ENCODE measurements around the gene ZNF778. TPM values are rescaled to one million over a fixed set of nuclear protein-coding genes. Genes with fewer than 3 reads are reported as not detected.

Gene ZNF778
- total RNA-seq, 1 experiment from 2014 or later = 19.5 TPM

DNA sequence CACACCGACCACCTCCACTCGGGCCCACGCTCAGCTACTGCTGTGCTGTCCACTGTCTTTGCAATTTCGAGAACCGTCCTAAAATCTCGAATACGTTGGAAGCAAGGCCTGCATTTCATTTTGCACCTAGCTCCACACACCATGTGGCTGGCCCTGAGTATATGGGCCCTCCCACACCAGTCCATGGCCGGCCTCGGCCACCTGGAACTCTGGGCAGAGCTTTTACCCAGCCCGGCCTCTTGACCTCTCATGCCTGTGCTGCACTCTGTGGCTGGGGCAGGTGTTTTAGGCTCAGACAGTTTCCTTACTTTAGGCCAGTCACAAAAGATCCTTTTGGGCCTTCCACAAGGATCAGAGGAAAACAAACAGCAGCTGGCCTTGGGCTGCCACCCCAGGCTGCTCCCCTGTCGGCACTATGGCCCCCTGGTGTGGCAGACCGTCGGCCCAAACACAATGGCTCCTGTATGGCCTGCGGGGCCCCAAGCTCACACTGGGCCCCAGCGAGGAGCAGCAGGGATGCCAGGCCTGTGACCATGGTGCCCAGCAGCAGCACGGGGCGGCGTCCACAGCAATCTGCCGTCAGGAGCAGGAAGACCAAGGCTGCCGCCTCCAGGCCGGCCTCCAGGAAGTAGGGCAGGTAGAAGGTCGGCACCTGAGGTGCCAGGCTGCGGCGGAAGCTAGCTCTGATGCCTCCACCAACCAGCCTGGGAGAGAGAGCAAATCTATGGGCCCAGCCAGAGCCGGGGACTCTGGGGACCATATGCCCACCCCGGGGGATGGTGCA, 19.7 kb upstream of the ZNF778 start:
- Histone ChIP-seq H3K9me2 (ENCODE audit: insufficient read depth) (no peaks in the 10 kb centered on the region), H3K4me3 (replicated peaks in 1 of 2; ENCODE audit: low read depth in 1 of 2, low read length in 2 of 2) (no peak overlapping the region), H3K9me3 (ENCODE audit: control insufficient read depth in 1 of 2, insufficient read depth in 1 of 2, low read depth in 1 of 2, low read length in 2 of 2) (no peaks in the 10 kb centered on the region), H4K20me1 (ENCODE audit: insufficient read depth) (no peaks in the 10 kb centered on the region), H3K27me3 (ENCODE audit: insufficient read depth, low read length) (no peaks in the 10 kb centered on the region), H3K36me3 (ENCODE audit: control insufficient read depth in 1 of 2, insufficient read depth in 2 of 2, low read length in 2 of 2) (no peaks in the 10 kb centered on the region), H3K4me2 (ENCODE audit: low read length) (no peak overlapping the region), H3K79me2 (ENCODE audit: insufficient read depth, low read length) (no peaks in the 10 kb centered on the region), H3K9ac (ENCODE audit: low read length) (no peak overlapping the region), H2AFZ (ENCODE audit: low read depth, low read length, poor library complexity, severe bottlenecking) (no peak overlapping the region), H3K4me1 (ENCODE audit: control insufficient read depth in 1 of 2, insufficient read depth in 2 of 2, low read length in 2 of 2) (peaks cover 5 to 30% of the 10 kb centered on the region in 2 experiments), H3K27ac (ENCODE audit: low read depth, low read length) (no peak overlapping the region)
- CTCF ChIA-PET = no interaction called here
- RAD21 ChIA-PET (ENCODE audit: low non-redundant PET in 1 of 2, low total read pairs in 2 of 2, uncharacterized antibody in 2 of 2, unreplicated experiment in 2 of 2) = no interaction called here
- no peak for TF ChIP-seq SP1 (IDR thresholded peaks at IDR 0.05; ENCODE audit: low read depth)
- no peak for TF ChIP-seq FOSL1 (IDR thresholded peaks at IDR 0.05; ENCODE audit: low read depth)
- TF ChIP-seq, protein P1, sequence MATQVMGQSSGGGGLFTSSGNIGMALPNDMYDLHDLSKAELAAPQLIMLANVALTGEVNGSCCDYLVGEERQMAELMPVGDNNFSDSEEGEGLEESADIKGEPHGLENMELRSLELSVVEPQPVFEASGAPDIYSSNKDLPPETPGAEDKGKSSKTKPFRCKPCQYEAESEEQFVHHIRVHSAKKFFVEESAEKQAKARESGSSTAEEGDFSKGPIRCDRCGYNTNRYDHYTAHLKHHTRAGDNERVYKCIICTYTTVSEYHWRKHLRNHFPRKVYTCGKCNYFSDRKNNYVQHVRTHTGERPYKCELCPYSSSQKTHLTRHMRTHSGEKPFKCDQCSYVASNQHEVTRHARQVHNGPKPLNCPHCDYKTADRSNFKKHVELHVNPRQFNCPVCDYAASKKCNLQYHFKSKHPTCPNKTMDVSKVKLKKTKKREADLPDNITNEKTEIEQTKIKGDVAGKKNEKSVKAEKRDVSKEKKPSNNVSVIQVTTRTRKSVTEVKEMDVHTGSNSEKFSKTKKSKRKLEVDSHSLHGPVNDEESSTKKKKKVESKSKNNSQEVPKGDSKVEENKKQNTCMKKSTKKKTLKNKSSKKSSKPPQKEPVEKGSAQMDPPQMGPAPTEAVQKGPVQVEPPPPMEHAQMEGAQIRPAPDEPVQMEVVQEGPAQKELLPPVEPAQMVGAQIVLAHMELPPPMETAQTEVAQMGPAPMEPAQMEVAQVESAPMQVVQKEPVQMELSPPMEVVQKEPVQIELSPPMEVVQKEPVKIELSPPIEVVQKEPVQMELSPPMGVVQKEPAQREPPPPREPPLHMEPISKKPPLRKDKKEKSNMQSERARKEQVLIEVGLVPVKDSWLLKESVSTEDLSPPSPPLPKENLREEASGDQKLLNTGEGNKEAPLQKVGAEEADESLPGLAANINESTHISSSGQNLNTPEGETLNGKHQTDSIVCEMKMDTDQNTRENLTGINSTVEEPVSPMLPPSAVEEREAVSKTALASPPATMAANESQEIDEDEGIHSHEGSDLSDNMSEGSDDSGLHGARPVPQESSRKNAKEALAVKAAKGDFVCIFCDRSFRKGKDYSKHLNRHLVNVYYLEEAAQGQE (IDR thresholded peaks at IDR 0.05; ENCODE audit: low read depth) = no peak
- TF ChIP-seq, protein P2, sequence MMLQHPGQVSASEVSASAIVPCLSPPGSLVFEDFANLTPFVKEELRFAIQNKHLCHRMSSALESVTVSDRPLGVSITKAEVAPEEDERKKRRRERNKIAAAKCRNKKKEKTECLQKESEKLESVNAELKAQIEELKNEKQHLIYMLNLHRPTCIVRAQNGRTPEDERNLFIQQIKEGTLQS (IDR thresholded peaks at IDR 0.05) = no peak
- TF ChIP-seq ZNF274 (IDR thresholded peaks at IDR 0.05; ENCODE audit: low read depth, low read length) = no peak
- no peak for TF ChIP-seq ELF1 (IDR thresholded peaks at IDR 0.05; ENCODE audit: borderline replicate concordance, low read depth)
- no peak for TF ChIP-seq SIN3A (IDR thresholded peaks at IDR 0.05; ENCODE audit: low read depth)
- no peak for TF ChIP-seq YY1 (IDR thresholded peaks at IDR 0.05; ENCODE audit: extremely low read depth, insufficient replicate concordance, low read depth, low read length)
- no peak for TF ChIP-seq SRF (IDR thresholded peaks at IDR 0.05; ENCODE audit: low read depth)
- no peak for TF ChIP-seq JUND (IDR thresholded peaks at IDR 0.05)
- no TSS peak for BruUV-seq (replicated peaks)
- POLR2A ChIA-PET = interaction anchor here (1.8 kb wide), 1 partner anchor 27 kb away, joined by 4 read pairs; the partner anchor contains the start of gene CDH15
- intact Hi-C loops (cut with micrococcal nuclease) = no loop called here
- no peak for DNase-seq (ENCODE audit: low read depth, low spot score)
- no peak for ATAC-seq
